ENCODE results near the gene PGAM1. TPM values are rescaled to one million over a fixed set of nuclear protein-coding genes. Genes with fewer than 3 reads are reported as not detected.

Gene PGAM1
- total RNA-seq, 1 experiment from 2014 or later: 148 TPM

- TF ChIP-seq, protein P1, sequence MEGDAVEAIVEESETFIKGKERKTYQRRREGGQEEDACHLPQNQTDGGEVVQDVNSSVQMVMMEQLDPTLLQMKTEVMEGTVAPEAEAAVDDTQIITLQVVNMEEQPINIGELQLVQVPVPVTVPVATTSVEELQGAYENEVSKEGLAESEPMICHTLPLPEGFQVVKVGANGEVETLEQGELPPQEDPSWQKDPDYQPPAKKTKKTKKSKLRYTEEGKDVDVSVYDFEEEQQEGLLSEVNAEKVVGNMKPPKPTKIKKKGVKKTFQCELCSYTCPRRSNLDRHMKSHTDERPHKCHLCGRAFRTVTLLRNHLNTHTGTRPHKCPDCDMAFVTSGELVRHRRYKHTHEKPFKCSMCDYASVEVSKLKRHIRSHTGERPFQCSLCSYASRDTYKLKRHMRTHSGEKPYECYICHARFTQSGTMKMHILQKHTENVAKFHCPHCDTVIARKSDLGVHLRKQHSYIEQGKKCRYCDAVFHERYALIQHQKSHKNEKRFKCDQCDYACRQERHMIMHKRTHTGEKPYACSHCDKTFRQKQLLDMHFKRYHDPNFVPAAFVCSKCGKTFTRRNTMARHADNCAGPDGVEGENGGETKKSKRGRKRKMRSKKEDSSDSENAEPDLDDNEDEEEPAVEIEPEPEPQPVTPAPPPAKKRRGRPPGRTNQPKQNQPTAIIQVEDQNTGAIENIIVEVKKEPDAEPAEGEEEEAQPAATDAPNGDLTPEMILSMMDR (IDR thresholded peaks at IDR 0.05; ENCODE audit: unreplicated experiment): no peak
- Mint-ChIP-seq H3K9me3 (ENCODE audit: low read depth, unreplicated experiment) (no peaks in the 10 kb centered on the region), H3K27ac (ENCODE audit: unreplicated experiment) (no peak overlapping the region), H3K4me1 (ENCODE audit: low read depth, unreplicated experiment) (no peaks in the 10 kb centered on the region), H3K36me3 (ENCODE audit: insufficient read depth, unreplicated experiment) (peaks cover 31% of the 10 kb centered on the region), H3K4me3 (ENCODE audit: low read depth, unreplicated experiment) (no peak overlapping the region), H3K27me3 (ENCODE audit: unreplicated experiment) (no peaks in the 10 kb centered on the region)
- intact Hi-C loops (cut with micrococcal nuclease; ENCODE audit: unreplicated experiment): no loop called here
- BruUV-seq (replicated peaks): no TSS peak
- CTCF ChIA-PET: no interaction called here
- no peak for DNase-seq
These were observed 8.6 kb downstream of the PGAM1 start for GRCh38 chr10:97434557-97434956.

DNA sequence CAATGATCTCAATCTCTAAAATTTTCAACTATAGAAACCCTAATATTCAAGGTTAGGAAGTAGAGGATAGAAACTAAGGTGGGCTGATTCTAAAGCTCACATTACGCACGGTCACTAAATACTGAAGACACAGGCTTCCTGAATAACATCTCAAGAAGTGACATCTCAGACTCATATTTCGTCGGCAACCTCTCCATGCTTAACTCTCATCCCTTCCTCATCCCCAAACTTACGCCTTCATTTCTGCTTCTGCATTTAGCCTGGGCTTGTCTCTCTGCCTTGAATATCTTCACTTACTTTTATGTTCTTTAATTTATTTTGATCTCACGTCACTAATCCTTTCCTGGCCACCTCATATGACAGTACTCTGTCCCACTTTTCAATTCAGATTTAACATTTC lies 9.2 kb downstream of the PGAM1 start:
- Mint-ChIP-seq H3K4me3 (ENCODE audit: low read depth, unreplicated experiment) (no peak overlapping the region), H3K27me3 (ENCODE audit: unreplicated experiment) (no peaks in the 10 kb centered on the region), H3K9me3 (ENCODE audit: low read depth, unreplicated experiment) (no peaks in the 10 kb centered on the region), H3K36me3 (ENCODE audit: insufficient read depth, unreplicated experiment) (peaks cover 27% of the 10 kb centered on the region), H3K27ac (ENCODE audit: unreplicated experiment) (no peak overlapping the region), H3K4me1 (ENCODE audit: low read depth, unreplicated experiment) (no peaks in the 10 kb centered on the region)
- CTCF ChIA-PET: no interaction called here
- no peak for DNase-seq
- intact Hi-C loops (cut with micrococcal nuclease; ENCODE audit: unreplicated experiment): no loop called here
- TF ChIP-seq, protein P1 (IDR thresholded peaks at IDR 0.05; ENCODE audit: unreplicated experiment): no peak
- no TSS peak for BruUV-seq (replicated peaks)

GRCh38 chr10:97442277-97442676 lies 16.3 kb downstream of the PGAM1 start:
- intact Hi-C loops (cut with micrococcal nuclease; ENCODE audit: unreplicated experiment): no loop called here
- CTCF ChIA-PET: no interaction called here
- no TSS peak for BruUV-seq (replicated peaks)
- no peak overlapping the region for H3K27ac Mint-ChIP-seq (ENCODE audit: unreplicated experiment)
- no peaks in the 10 kb centered on the region for H3K27me3 Mint-ChIP-seq (ENCODE audit: unreplicated experiment)
- no peaks in the 10 kb centered on the region for H3K9me3 Mint-ChIP-seq (ENCODE audit: low read depth, unreplicated experiment)
- H3K4me1 Mint-ChIP-seq (ENCODE audit: low read depth, unreplicated experiment): peaks cover 15% of the 10 kb centered on the region
- no peak overlapping the region for H3K4me3 Mint-ChIP-seq (ENCODE audit: low read depth, unreplicated experiment)
- no peak for DNase-seq
- TF ChIP-seq, protein P1 (IDR thresholded peaks at IDR 0.05; ENCODE audit: unreplicated experiment): no peak
- peaks cover 33% of the 10 kb centered on the region for H3K36me3 Mint-ChIP-seq (ENCODE audit: insufficient read depth, unreplicated experiment)

DNA sequence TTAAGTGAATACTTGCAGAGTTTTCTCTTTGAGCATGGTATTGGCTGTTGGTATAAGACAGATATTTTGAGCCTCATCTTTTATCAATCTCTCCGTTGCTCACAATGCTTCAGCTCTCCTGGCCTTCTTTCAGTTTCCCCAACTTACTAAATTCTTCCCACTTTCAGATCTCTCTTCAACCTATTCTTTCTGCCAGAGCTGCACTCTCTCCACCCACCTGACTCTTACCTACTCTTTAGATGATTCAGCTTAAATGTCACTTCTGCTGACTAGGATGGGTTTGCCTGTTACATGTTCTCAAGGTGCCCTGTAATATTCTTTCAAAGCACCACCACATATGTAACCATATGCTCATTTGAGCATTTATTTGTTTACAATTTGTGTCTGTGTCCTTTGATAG lies 18.2 kb downstream of the PGAM1 start:
- Mint-ChIP-seq H3K27me3 (ENCODE audit: unreplicated experiment) (no peaks in the 10 kb centered on the region), H3K27ac (ENCODE audit: unreplicated experiment) (no peak overlapping the region), H3K36me3 (ENCODE audit: insufficient read depth, unreplicated experiment) (peaks cover 28% of the 10 kb centered on the region), H3K4me1 (ENCODE audit: low read depth, unreplicated experiment) (peaks cover 15% of the 10 kb centered on the region), H3K9me3 (ENCODE audit: low read depth, unreplicated experiment) (no peaks in the 10 kb centered on the region), H3K4me3 (ENCODE audit: low read depth, unreplicated experiment) (no peak overlapping the region)
- TF ChIP-seq, protein P1 (IDR thresholded peaks at IDR 0.05; ENCODE audit: unreplicated experiment): no peak
- CTCF ChIA-PET: no interaction called here
- no peak for DNase-seq
- no TSS peak for BruUV-seq (replicated peaks)
- intact Hi-C loops (cut with micrococcal nuclease; ENCODE audit: unreplicated experiment): no loop called here

Data from Calu3 (cell line).